Panc1 (cell line): ENCODE data around the gene NKX1-2. TPM values are rescaled to one million over a fixed set of nuclear protein-coding genes. Genes with fewer than 3 reads are reported as not detected.

Source experiments
- ATAC-seq: fragments of 200-7000 bp; cut with Tn5 transposase; 2 replicates; pipeline ENCODE4 v1.9.1; 2020; ENCODE audit warnings: mild to moderate bottlenecking, moderate library complexity
- BruUV-seq: library from RNA; stranded (reverse); fragments of 400-500 nt; replicated peaks from 2 replicates; lab custom pipeline; 2021; lab: Mats Ljungman, UMichigan
- CTCF ChIA-PET: fragments of 300-600 bp; sonication (Branson Sonifier 250); formaldehyde crosslinking; loops from one replicate; lab custom pipeline; 2022; ENCODE audit warnings: antibody characterized with exemption; lab: Charles Lee
- POLR2A ChIA-PET: fragments of 300-600 bp; sonication (Branson Sonifier 250); formaldehyde crosslinking; loops from one replicate; lab custom pipeline; 2022; ENCODE audit warnings: antibody characterized with exemption; lab: Charles Lee
- DNase-seq: peaks from one replicate; pipeline ENCODE4 v3.0.0-alpha.2; 2010; ENCODE audit warnings: low read depth, low spot score
- H3K27ac ChIP-seq: 2 replicates; pipeline ENCODE4 v1.5.1; 2011; ENCODE audit warnings: mild to moderate bottlenecking, low read length, inconsistent platforms
- H3K27me3 ChIP-seq: fragments of 200-500 bp; sonication (Bioruptor generic); 2 replicates; pipeline ENCODE4 v1.6.0; 2014; ENCODE audit warnings: low read length, inconsistent platforms; ENCODE audit not compliant: control insufficient read depth, insufficient read depth
- H3K36me3 ChIP-seq: fragments of 200-500 bp; sonication (Bioruptor generic); 2 replicates; pipeline ENCODE4 v1.5.1; 2014; ENCODE audit warnings: inconsistent platforms, mild to moderate bottlenecking, low read length, moderate library complexity; ENCODE audit not compliant: control insufficient read depth, insufficient read depth
- H3K4me1 ChIP-seq: 2 replicates; pipeline ENCODE4 v1.5.1; 2011; ENCODE audit warnings: inconsistent platforms, mild to moderate bottlenecking, low read length, moderate library complexity; ENCODE audit not compliant: control insufficient read depth, insufficient read depth
- H3K4me3 ChIP-seq, 2 experiments: 2 replicates each; pipeline ENCODE4 v1.5.1; 2011 to 2012; ENCODE audit warnings: low read depth in 2 of 2, low read length in 2 of 2, mild to moderate bottlenecking in 2 of 2, inconsistent platforms in 1 of 2, moderate library complexity in 1 of 2
- H3K9me3 ChIP-seq: fragments of 200-500 bp; sonication (Bioruptor generic); 2 replicates; pipeline ENCODE4 v1.5.1; 2014; ENCODE audit warnings: low read depth, mild to moderate bottlenecking, inconsistent platforms, low read length, moderate library complexity; ENCODE audit not compliant: control insufficient read depth, insufficient read depth
- CTCF ChIP-seq: fragments of 450-650 bp; IDR thresholded peaks from 2 replicates; pipeline ENCODE4 v1.5.1; 2017; ENCODE audit warnings: mild to moderate bottlenecking
- POLR2AphosphoS5 ChIP-seq: IDR thresholded peaks from 2 replicates; pipeline ENCODE4 v1.6.1; 2012; ENCODE audit warnings: mild to moderate bottlenecking, low read depth, low read length, moderate library complexity
- REST ChIP-seq, 2 experiments: IDR thresholded peaks; 2 replicates each; pipeline ENCODE4 v1.6.1; 2011 to 2012; ENCODE audit warnings: low read depth in 2 of 2, control low read depth in 1 of 2, low read length in 1 of 2, mild to moderate bottlenecking in 1 of 2, moderate library complexity in 1 of 2; ENCODE audit not compliant: insufficient read depth in 1 of 2
- SIN3A ChIP-seq: IDR thresholded peaks from 2 replicates; pipeline ENCODE4 v1.6.1; 2012; ENCODE audit warnings: low read depth, mild to moderate bottlenecking, low read length, moderate library complexity, borderline replicate concordance; ENCODE audit not compliant: insufficient read depth
- TCF7L2 ChIP-seq: IDR thresholded peaks from 2 replicates; pipeline ENCODE4 v1.6.1; 2011; ENCODE audit warnings: mild to moderate bottlenecking, low read depth, low read length, inconsistent platforms
- in situ Hi-C: cut with HindIII; loops from 2 replicates; pipeline ENCODE4 v1.10.0; 2016; ENCODE audit warnings: low sequenced_read_pairs, low pct_unique_long_range_greater_than_20kb
- intact Hi-C: fragments of 100-400 bp; cut with micrococcal nuclease; formaldehyde crosslinking; loops from one replicate; pipeline ENCODE4 v1.10.0; 2022; ENCODE audit not compliant: unreplicated experiment
- total RNA-seq: library from RNA; stranded (reverse); gene quantifications from one replicate; pipeline ENCODE4 v1.2.1, GENCODE V29; 2021; ENCODE audit not compliant: unreplicated experiment

NKX1-2 gene
- total RNA-seq, 1 experiment from 2014 or later = 0.15 TPM

GRCh38 chr10:124449170-124450011, 444 bp downstream of the NKX1-2 start:
- CTCF ChIA-PET = no interaction called here
- no peak overlapping the region for H3K27ac ChIP-seq
- no peak for TF ChIP-seq SIN3A
- TF ChIP-seq REST (IDR thresholded peaks at IDR 0.05; ENCODE audit: insufficient read depth in 1 of 2, low read depth in 2 of 2, low read length in 1 of 2) = no peak
- no peak for TF ChIP-seq POLR2AphosphoS5
- no peak for TF ChIP-seq TCF7L2
- no peak for TF ChIP-seq CTCF
- no peaks in the 10 kb centered on the region for H3K9me3 ChIP-seq
- H3K36me3 ChIP-seq = peaks cover 2% of the 10 kb centered on the region; the same call in 1 of the 2 replicates
- DNase-seq (no peak), ATAC-seq (peak; percentile 49)
- H3K4me1 ChIP-seq = peaks cover 15% of the 10 kb centered on the region
- intact Hi-C loops = no loop called here
- H3K27me3 ChIP-seq = peaks cover 66% of the 10 kb centered on the region
- BruUV-seq = no TSS peak
- POLR2A ChIA-PET = no interaction called here
- in situ Hi-C loops = no loop called here
- peak overlapping the region; percentile 29 to 39 for H3K4me3 ChIP-seq

- H3K27ac ChIP-seq = no peak overlapping the region
- DNase-seq (no peak), ATAC-seq (no peak)
- in situ Hi-C loops (no loop called here), intact Hi-C loops (no loop called here)
- no peaks in the 10 kb centered on the region for H3K9me3 ChIP-seq
- peaks cover 15% of the 10 kb centered on the region for H3K4me1 ChIP-seq
- TF ChIP-seq TCF7L2 (no peak), REST (IDR thresholded peaks at IDR 0.05; ENCODE audit: insufficient read depth in 1 of 2, low read depth in 2 of 2, low read length in 1 of 2) (no peak), CTCF (peak; percentile 51; the same call in 1 of the 2 replicates), SIN3A (no peak)
- peaks cover 2% of the 10 kb centered on the region; the same call in 1 of the 2 replicates for H3K36me3 ChIP-seq
- peak overlapping the region in 1 of 2 experiments; percentile 39; a peak in 1 of 4 replicates for H3K4me3 ChIP-seq
- BruUV-seq = no TSS peak
- ChIA-PET CTCF (no interaction called here), POLR2A (no interaction called here)
- H3K27me3 ChIP-seq = peaks cover 60% of the 10 kb centered on the region
These were observed 1.1 kb downstream of the NKX1-2 start for GRCh38 chr10:124448696-124449169.
